ENCODE measurements around the gene PDE6B. TPM values are rescaled to one million over a fixed set of nuclear protein-coding genes. Genes with fewer than 3 reads are reported as not detected.

Gene PDE6B
- polyA plus RNA-seq, 1 donor from 2014 or later: 3.2 TPM

DNA sequence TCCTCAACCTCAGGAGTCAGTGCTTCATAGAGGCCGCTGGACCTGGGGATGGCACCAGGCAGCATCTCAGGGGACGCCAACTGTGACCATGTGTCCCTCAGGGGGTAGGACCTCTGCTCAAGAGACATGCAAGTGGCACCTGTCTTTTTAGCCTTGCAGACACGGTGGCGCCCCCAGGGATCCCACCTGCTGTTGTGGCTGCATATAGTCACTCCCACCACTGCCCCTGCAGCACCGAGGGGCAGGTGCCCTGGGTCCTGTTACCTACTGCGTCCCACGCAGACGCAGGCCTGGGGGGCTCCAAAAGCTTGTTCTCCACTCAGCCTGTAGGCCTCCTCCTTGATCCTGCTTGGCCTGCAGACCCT is 51.5 kb downstream of the PDE6B start:
- no peak overlapping the region for H3K27ac ChIP-seq (ENCODE audit: low read length)
- H3K36me3 ChIP-seq (ENCODE audit: insufficient read depth, low read length): no peaks in the 10 kb centered on the region

DNA sequence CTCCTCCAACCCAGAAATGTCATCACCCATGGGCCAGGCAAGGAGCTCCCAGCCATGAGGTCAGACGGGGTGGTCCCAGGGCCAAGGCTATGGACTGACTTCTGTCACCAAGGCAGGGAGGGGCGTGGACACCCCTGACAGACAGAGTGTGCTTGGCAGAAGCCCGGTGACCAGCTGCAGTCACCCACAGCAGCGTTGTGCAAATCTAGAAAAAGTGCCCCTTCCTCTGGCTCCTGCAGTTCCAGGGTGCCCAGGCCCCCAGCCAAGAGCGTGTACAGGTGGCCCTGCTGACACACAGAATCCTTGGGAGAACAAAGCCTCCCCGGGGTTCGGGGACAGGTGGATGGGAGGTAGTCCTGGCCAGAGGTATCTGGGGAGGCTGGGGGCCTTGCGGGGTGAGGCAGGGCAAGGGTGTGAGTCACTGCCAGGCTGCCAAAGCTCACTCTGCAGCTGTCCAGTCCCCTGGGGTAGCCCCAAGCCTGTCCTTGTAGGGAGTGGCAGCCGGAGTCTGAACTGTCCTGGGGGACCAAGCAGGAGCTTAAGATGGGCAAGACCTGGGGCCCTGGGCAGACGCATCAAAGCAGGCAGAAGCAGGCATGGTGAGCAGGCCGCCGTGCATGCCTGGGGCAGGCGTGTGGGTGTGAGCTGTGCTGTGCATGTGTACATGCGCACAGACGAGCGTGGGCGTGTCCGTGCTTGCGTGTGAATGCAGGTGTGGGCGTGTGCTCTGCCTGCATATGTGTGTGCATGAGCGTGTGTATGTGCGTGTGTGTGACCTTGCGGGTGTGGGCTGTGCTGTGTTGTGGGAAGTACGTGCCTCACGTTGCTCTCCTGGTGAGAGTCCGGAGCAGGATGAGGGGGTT is 52.3 kb downstream of the PDE6B start:
- Histone ChIP-seq H4K20me1 (ENCODE audit: insufficient read depth) (no peaks in the 10 kb centered on the region), H3F3A (ENCODE audit: insufficient read depth, low read length, poor library complexity, severe bottlenecking) (no peaks in the 10 kb centered on the region), H2AFZ (ENCODE audit: low read depth, low read length) (no peak overlapping the region), H3K4me3 (ENCODE audit: low read length) (no peak overlapping the region), H3K9me3 (ENCODE audit: low read length) (no peaks in the 10 kb centered on the region), H3K27me3 (ENCODE audit: insufficient read depth, low read depth, low read length) (no peaks in the 10 kb centered on the region), H3K4me2 (ENCODE audit: low read length) (no peak overlapping the region), H3K36me3 (ENCODE audit: insufficient read depth, low read length) (no peaks in the 10 kb centered on the region), H3K9me2 (ENCODE audit: insufficient read depth, low read length) (no peaks in the 10 kb centered on the region), H3K27ac (ENCODE audit: low read length) (no peak overlapping the region), H3K9ac (ENCODE audit: low read length) (no peak overlapping the region), H3K79me2 (replicated peaks; ENCODE audit: insufficient read depth, low read length) (peaks cover 11% of the 10 kb centered on the region)
- no peak for TF ChIP-seq POLR2AphosphoS5 (IDR thresholded peaks at IDR 0.05)
- TF ChIP-seq EP300 (conservative IDR thresholded peaks at IDR 0.05; ENCODE audit: poor library complexity, severe bottlenecking): no peak
- no peak for TF ChIP-seq SMC3 (conservative IDR thresholded peaks at IDR 0.05; ENCODE audit: poor library complexity)
- TF ChIP-seq TAF1 (IDR thresholded peaks at IDR 0.05; ENCODE audit: low read depth): no peak
- TF ChIP-seq MXI1 (conservative IDR thresholded peaks at IDR 0.05; ENCODE audit: poor library complexity, severe bottlenecking): no peak
- TF ChIP-seq RAD21 (conservative IDR thresholded peaks at IDR 0.05): no peak
- no peak for TF ChIP-seq EZH2 (IDR thresholded peaks at IDR 0.05; ENCODE audit: borderline replicate concordance, insufficient read depth, low read length, poor library complexity, severe bottlenecking)
- TF ChIP-seq, protein P1, sequence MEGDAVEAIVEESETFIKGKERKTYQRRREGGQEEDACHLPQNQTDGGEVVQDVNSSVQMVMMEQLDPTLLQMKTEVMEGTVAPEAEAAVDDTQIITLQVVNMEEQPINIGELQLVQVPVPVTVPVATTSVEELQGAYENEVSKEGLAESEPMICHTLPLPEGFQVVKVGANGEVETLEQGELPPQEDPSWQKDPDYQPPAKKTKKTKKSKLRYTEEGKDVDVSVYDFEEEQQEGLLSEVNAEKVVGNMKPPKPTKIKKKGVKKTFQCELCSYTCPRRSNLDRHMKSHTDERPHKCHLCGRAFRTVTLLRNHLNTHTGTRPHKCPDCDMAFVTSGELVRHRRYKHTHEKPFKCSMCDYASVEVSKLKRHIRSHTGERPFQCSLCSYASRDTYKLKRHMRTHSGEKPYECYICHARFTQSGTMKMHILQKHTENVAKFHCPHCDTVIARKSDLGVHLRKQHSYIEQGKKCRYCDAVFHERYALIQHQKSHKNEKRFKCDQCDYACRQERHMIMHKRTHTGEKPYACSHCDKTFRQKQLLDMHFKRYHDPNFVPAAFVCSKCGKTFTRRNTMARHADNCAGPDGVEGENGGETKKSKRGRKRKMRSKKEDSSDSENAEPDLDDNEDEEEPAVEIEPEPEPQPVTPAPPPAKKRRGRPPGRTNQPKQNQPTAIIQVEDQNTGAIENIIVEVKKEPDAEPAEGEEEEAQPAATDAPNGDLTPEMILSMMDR (IDR thresholded peaks at IDR 0.05; ENCODE audit: poor library complexity, severe bottlenecking): no peak
- TF ChIP-seq, protein P2, sequence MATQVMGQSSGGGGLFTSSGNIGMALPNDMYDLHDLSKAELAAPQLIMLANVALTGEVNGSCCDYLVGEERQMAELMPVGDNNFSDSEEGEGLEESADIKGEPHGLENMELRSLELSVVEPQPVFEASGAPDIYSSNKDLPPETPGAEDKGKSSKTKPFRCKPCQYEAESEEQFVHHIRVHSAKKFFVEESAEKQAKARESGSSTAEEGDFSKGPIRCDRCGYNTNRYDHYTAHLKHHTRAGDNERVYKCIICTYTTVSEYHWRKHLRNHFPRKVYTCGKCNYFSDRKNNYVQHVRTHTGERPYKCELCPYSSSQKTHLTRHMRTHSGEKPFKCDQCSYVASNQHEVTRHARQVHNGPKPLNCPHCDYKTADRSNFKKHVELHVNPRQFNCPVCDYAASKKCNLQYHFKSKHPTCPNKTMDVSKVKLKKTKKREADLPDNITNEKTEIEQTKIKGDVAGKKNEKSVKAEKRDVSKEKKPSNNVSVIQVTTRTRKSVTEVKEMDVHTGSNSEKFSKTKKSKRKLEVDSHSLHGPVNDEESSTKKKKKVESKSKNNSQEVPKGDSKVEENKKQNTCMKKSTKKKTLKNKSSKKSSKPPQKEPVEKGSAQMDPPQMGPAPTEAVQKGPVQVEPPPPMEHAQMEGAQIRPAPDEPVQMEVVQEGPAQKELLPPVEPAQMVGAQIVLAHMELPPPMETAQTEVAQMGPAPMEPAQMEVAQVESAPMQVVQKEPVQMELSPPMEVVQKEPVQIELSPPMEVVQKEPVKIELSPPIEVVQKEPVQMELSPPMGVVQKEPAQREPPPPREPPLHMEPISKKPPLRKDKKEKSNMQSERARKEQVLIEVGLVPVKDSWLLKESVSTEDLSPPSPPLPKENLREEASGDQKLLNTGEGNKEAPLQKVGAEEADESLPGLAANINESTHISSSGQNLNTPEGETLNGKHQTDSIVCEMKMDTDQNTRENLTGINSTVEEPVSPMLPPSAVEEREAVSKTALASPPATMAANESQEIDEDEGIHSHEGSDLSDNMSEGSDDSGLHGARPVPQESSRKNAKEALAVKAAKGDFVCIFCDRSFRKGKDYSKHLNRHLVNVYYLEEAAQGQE (IDR thresholded peaks at IDR 0.05; ENCODE audit: borderline replicate concordance): no peak

More for the DNA sequence above, 51.5 kb downstream of the PDE6B start:
- no peak for TF ChIP-seq SMC3 (conservative IDR thresholded peaks at IDR 0.05; ENCODE audit: poor library complexity)
- no peak for TF ChIP-seq RAD21 (conservative IDR thresholded peaks at IDR 0.05)
- TF ChIP-seq, protein P1 (IDR thresholded peaks at IDR 0.05; ENCODE audit: poor library complexity, severe bottlenecking): no peak
- no peak for TF ChIP-seq POLR2AphosphoS5 (IDR thresholded peaks at IDR 0.05)
- TF ChIP-seq MXI1 (conservative IDR thresholded peaks at IDR 0.05; ENCODE audit: poor library complexity, severe bottlenecking): no peak
- H4K20me1 ChIP-seq (ENCODE audit: insufficient read depth): no peaks in the 10 kb centered on the region
- H3K9me2 ChIP-seq (ENCODE audit: insufficient read depth, low read length): no peaks in the 10 kb centered on the region
- H3K9me3 ChIP-seq (ENCODE audit: low read length): no peaks in the 10 kb centered on the region
- no peak overlapping the region for H3K9ac ChIP-seq (ENCODE audit: low read length)
- no peaks in the 10 kb centered on the region for H3F3A ChIP-seq (ENCODE audit: insufficient read depth, low read length, poor library complexity, severe bottlenecking)
- H2AFZ ChIP-seq (ENCODE audit: low read depth, low read length): no peak overlapping the region
- H3K27me3 ChIP-seq (ENCODE audit: insufficient read depth, low read depth, low read length): no peaks in the 10 kb centered on the region
- no peak overlapping the region for H3K4me2 ChIP-seq (ENCODE audit: low read length)
- peaks cover 11% of the 10 kb centered on the region for H3K79me2 ChIP-seq (replicated peaks; ENCODE audit: insufficient read depth, low read length)
- H3K4me3 ChIP-seq (ENCODE audit: low read length): no peak overlapping the region
